Esophagus (tissue), 2 donors: Measurements from ENCODE around the gene NEO1. TPM values are rescaled to one million over a fixed set of nuclear protein-coding genes. Genes with fewer than 3 reads are reported as not detected.

Source experiments
- H3K27ac ChIP-seq, 2 donors: one replicate each; pipeline ENCODE4 v1.5.1; 2013; ENCODE audit warnings: low read depth in 2 of 2, mild to moderate bottlenecking in 2 of 2, inconsistent platforms in 1 of 2, low read length in 1 of 2, moderate library complexity in 1 of 2
- H3K27me3 ChIP-seq, 2 donors: one replicate each; pipeline ENCODE4 v1.6.1; 2013; ENCODE audit warnings: low read length in 2 of 2, control low read depth in 1 of 2, mild to moderate bottlenecking in 1 of 2; ENCODE audit not compliant: insufficient read depth in 2 of 2, control insufficient read depth in 1 of 2
- H3K36me3 ChIP-seq, 2 donors: one replicate each; pipeline ENCODE4 v1.6.1; 2013; ENCODE audit warnings: low read length in 1 of 2; ENCODE audit not compliant: control insufficient read depth in 2 of 2, insufficient read depth in 2 of 2
- H3K4me1 ChIP-seq, 2 donors: one replicate each; pipeline ENCODE4 v1.6.1; 2013; ENCODE audit warnings: low read length in 1 of 2; ENCODE audit not compliant: control insufficient read depth in 2 of 2, insufficient read depth in 2 of 2
- H3K4me3 ChIP-seq, 2 donors: one replicate each; pipeline ENCODE4 v1.5.1; 2013; ENCODE audit warnings: low read length in 2 of 2, mild to moderate bottlenecking in 2 of 2, low read depth in 1 of 2, moderate library complexity in 1 of 2
- H3K9me3 ChIP-seq, 2 donors: one replicate each; pipeline ENCODE4 v1.6.1; 2013; ENCODE audit warnings: mild to moderate bottlenecking in 2 of 2, low read depth in 1 of 2, low read length in 1 of 2, moderate library complexity in 1 of 2; ENCODE audit not compliant: control insufficient read depth in 2 of 2, insufficient read depth in 1 of 2
- WGBS, 2 donors: extraction: QIAGEN DNeasy Blood & Tissue Kit; methylation state at CpG; one replicate each; pipeline ENCODE4 v1.1.7; 2013; 5-methylcytosine and 5-hydroxymethylcytosine counted together
- polyA plus RNA-seq, 2 donors: library from polyadenylated mRNA; stranded (reverse); fragments of 200-250 nt; gene quantifications; one replicate each; pipeline ENCODE4 v1.2.3, GENCODE V29; 2013
- donor health status: healthy with polysubstance abuse.
- donor health status: Bipolar disorder and iron deficiency.

Gene NEO1
- polyA plus RNA-seq, 2 donors, result 5.7 to 7.3 TPM

DNA sequence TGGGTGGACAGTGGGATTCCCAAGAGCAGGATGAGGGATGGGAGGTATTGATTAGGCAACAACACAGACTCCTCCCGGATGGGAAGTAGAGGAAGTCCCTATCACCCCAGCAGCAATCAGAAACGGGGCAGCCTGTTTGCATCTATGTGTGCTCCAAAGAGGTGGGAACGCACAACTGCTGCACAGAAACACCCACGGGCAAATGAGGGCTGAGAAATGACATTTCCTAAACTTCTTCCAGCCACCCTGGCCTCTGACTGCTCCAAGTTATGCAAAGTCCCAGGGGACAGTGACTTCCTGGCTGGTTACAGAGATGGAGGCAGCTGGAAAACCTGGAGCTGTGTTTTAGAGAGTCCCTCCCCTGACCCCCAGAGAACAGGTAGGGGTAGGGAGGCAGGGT, 273.9 kb downstream of the NEO1 start:
- Histone ChIP-seq H3K36me3 (no peaks in the 10 kb centered on the region), H3K9me3 (no peaks in the 10 kb centered on the region), H3K4me3 (no peak overlapping the region), H3K4me1 (no peaks in the 10 kb centered on the region), H3K27ac (no peak overlapping the region), H3K27me3 (no peaks in the 10 kb centered on the region)
- WGBS, 2 donors, result 33 to 45% methylated on average over 4 of the region's 4 CpGs

DNA sequence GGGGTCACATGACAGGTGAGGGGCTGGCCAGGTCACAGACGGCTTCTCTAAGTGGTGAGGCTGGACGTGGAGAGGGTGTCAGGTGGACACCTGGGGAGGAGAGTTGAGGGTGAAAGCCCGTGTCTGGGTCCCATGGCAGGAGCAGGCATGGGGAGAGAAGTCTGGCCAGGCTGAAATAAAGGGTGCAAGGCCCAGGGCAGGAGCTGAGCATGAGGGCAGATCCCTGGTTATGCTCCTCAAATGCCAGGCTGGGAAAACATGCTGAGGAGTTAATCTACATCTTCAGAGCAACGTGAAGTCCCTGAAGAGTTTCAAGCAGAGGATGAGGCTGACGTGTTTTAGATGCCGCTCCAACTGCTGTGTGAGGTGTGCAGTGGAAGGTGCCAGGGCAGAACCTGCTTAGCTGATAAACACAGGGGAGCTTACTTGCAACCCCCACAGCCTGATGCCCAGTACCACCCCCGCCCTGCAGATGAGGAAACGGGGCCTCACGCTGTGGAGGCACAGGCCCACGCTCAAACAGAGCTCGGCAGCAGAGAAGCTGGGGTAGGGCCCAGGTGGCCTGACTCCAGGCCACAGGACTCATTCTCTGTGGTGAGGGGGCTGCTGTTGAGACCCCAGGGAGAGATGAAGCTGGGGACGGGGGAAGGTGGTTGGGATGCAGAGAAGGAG, 276.0 kb downstream of the NEO1 start:
- Histone ChIP-seq H3K36me3 (no peaks in the 10 kb centered on the region), H3K27ac (no peak overlapping the region), H3K4me1 (no peaks in the 10 kb centered on the region), H3K4me3 (no peak overlapping the region), H3K27me3 (no peaks in the 10 kb centered on the region), H3K9me3 (no peaks in the 10 kb centered on the region)
- 81 to 85% methylated on average over 12 of the region's 12 CpGs for WGBS, 2 donors

DNA sequence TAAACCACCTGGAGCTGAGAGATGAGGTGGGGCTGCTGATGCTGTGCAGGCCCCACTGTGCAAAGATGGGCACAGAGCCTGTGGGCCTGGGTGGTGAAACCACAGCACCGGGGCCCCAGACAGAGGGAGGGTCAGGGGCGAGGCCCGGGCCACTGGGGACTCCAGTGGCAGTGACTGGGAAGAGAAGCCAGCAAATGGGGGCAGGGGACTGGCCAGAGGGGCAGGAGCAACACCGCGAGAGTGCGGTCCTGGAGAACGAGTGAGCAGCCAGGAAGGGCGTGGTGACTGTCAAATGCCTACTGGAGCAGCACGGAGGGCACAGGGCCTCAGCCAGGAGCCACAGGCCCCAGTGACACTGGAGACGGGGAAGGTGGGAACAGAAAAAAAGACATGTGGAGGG, 276.7 kb downstream of the NEO1 start:
- Histone ChIP-seq H3K27me3 (no peaks in the 10 kb centered on the region), H3K36me3 (no peaks in the 10 kb centered on the region), H3K9me3 (no peaks in the 10 kb centered on the region), H3K4me3 (no peak overlapping the region), H3K27ac (no peak overlapping the region), H3K4me1 (no peaks in the 10 kb centered on the region)
- WGBS, 2 donors, result 80 to 86% methylated on average over 10 of the region's 10 CpGs

DNA sequence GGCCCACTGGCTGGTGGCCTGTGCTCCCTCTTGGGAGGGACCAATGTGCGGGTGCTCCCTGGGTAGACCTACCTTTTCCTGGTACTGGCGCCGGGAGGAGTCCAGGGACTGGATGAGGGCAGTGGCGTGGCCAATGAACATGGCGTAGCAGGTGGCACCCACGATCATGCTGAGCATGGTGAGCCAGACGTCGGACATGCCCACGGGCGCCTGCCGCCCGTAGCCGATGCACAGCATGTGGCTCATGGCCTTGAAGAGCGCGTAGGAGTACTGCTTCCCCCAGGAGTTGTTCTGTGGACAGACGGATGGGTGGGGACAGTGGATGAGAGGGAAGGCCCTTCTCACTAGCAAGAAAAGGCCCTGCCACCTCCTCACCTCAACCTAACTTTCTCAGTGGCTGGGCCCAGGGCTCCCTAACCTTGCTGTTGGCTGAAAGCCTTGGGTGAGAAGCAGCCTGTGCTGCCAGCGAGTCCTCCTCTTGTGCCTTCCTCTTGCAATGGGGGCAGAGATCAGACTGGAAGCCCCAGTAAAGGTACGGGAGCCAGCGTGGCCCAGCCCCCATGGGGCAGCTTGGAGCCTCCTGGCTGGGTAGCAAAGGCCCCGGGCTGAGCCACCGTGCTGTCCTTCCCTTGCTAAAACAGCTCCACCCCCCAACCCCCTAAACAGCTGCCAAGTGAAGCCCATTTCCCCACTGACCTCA, 277.4 kb downstream of the NEO1 start:
- H3K36me3 ChIP-seq, result no peaks in the 10 kb centered on the region
- H3K9me3 ChIP-seq, result no peaks in the 10 kb centered on the region
- H3K27ac ChIP-seq, result no peak overlapping the region
- H3K4me3 ChIP-seq, result no peak overlapping the region
- no peaks in the 10 kb centered on the region for H3K27me3 ChIP-seq
- whole genome bisulfite sequencing, 2 donors, result 87 to 89% methylated on average over 21 of the region's 21 CpGs
- H3K4me1 ChIP-seq, result no peaks in the 10 kb centered on the region

DNA sequence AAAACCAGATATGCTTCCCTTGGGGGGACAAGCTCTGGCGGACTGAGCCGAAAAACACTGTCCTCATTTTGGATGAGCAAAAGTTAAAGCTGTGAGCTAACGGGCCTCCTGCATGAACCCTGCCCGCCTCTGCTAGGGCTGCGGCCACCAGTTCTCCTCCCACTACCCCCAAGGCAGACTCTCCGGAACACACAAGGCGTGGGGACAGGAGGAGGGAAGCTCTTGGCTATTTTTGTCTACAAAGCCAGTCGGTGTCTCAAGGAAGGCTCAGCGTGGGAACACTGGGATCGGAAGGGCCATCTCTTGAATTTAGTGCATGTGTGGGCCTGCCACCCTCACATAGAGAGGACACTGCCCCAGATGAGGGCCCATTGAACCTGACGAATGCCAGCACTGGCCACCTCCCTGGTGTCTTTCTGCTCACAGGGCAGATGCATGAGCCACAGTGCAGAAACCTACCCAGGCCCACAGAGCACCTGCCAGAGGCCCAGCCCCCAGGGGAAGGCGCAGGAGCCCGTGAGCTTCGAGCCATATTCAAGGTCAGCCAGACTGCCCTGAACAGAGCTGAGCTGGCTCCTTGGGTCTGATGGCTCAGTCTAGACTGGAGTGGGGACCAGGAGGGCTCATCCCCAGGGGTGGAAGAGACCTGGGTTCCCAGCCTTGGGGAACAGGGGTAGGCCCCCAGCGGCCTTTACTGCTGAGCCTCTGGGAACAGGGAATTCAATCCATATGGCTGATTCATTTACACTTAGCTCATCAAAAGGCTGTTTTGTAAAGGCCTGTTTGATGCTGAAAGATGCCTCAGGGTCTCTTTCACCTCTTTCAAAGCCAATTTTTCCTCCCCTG, 278.2 kb downstream of the NEO1 start:
- H3K27ac ChIP-seq, result no peak overlapping the region
- WGBS, 2 donors, result 79 to 83% methylated on average over 15 of the region's 15 CpGs
- H3K36me3 ChIP-seq, result no peaks in the 10 kb centered on the region
- no peaks in the 10 kb centered on the region for H3K27me3 ChIP-seq
- H3K4me3 ChIP-seq, result no peak overlapping the region
- H3K4me1 ChIP-seq, result no peaks in the 10 kb centered on the region
- no peaks in the 10 kb centered on the region for H3K9me3 ChIP-seq

DNA sequence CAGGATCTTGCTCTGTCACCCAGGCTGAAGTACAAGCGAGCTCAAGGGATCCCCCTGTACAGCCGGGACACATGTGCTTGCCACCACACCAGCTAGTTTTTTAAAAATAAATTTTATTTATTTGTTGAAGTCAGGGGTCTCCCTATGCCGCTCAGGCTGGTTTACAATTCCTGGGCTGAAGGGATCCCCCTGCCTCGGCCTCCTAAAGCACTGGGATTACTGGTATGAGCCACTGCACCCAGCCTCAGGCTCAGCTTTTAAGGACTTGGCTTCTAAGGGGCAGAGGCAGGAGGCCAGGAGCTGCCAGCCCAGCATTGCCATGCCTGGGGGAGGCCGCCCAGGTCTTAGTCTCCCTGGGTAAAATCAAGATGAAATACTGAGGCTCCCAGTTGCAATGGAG, 279.2 kb downstream of the NEO1 start:
- H3K4me3 ChIP-seq, result no peak overlapping the region
- H3K27me3 ChIP-seq, result no peaks in the 10 kb centered on the region
- no peak overlapping the region for H3K27ac ChIP-seq
- H3K4me1 ChIP-seq, result no peaks in the 10 kb centered on the region
- no peaks in the 10 kb centered on the region for H3K36me3 ChIP-seq
- WGBS, 2 donors, result 88 to 89% methylated on average over 5 of the region's 5 CpGs
- no peaks in the 10 kb centered on the region for H3K9me3 ChIP-seq

DNA sequence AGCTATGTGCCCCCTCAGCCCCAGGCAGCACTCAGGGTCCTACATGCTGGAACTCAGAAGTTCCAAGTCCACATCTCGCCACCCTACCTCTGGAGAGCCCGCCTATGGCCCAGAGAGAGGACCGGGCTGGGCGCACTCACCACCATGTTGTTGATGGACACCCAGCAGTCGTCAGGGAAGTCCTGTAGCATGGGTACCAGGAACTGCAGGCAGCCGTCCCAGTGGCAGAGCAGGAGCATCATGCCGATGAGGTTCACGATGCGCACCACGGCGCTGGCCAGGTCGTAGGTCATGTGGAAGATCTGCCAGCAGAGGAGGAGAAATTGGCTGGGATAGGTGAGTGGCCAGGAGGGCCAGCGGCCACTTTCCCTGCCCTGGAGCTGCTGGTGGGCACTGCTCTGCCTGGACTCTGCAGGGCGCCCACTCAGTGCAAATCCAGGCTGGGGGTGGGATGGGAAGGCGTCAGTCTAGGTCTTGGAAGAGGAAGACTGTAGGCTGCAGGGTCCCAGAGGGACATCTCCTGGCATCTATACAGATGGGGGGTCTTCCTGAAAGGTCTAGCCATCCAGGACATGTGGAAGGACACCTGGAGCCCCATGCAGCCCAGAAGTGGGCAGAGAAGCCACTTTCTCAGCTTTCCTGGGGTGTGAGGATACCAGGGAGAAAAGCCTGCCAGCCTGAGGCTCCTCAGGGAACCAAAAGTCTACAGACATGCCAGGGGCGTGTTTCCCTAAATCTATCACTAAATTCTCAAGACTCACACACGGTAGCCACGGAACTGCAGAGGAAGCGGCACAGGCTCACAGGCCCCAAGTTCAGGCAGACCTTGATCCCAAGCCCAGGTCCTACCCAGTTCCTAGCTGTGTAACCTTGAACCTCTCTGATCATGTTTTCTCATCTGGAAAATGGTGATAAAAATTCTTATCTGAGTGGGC, 280.0 kb downstream of the NEO1 start:
- Histone ChIP-seq H3K27me3 (no peaks in the 10 kb centered on the region), H3K4me1 (no peaks in the 10 kb centered on the region), H3K36me3 (no peaks in the 10 kb centered on the region), H3K27ac (no peak overlapping the region), H3K4me3 (no peak overlapping the region), H3K9me3 (no peaks in the 10 kb centered on the region)
- 85 to 87% methylated on average over 19 of the region's 19 CpGs for WGBS, 2 donors

DNA sequence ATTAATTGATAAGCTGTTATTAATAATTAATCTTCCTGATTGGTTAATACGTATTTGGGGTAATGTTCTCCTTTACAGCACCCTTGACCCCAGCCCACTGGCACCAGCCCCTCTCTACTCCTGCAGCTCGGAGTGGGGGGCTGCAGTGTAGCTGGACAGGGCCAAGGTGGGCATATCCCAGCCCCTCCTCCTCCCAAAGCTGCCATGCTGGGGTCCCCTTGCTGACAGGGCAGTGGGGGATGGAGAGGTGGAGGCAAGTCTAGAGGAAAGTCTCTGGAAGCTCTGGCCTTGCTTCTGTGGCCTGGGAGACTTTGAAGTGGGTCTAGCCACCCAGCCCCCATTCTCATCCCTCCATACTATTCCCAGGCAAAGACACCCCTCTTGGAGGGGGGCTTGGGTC, 280.7 kb downstream of the NEO1 start:
- 63 to 65% methylated on average over 2 of the region's 2 CpGs for WGBS, 2 donors
- H3K27me3 ChIP-seq, result no peaks in the 10 kb centered on the region
- no peaks in the 10 kb centered on the region for H3K4me1 ChIP-seq
- no peaks in the 10 kb centered on the region for H3K9me3 ChIP-seq
- H3K27ac ChIP-seq, result no peak overlapping the region
- no peaks in the 10 kb centered on the region for H3K36me3 ChIP-seq
- no peak overlapping the region for H3K4me3 ChIP-seq

DNA sequence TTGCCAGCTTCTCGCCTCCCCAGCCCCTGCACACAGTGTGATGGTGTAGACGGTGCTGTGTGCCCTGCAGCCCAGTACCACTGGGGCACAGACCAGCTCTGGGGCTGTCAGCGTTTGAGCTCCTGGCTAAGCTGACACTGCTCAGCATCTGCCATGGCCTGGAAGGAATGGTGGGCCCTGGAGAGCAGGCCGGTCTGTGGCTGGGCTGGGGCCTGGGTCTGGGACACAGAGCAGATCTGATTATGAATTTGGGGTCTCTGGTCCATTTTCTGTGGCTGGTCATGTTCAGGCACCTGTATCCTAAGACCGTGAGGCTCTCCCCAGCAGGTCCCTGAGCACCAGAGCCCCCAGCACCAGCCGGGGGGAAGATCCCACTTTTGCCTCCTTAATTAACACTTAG, 281.8 kb downstream of the NEO1 start:
- Histone ChIP-seq H3K4me3 (no peak overlapping the region), H3K36me3 (no peaks in the 10 kb centered on the region), H3K9me3 (no peaks in the 10 kb centered on the region), H3K27me3 (no peaks in the 10 kb centered on the region), H3K27ac (no peak overlapping the region), H3K4me1 (no peaks in the 10 kb centered on the region)
- 90 to 91% methylated on average over 6 of the region's 6 CpGs for WGBS, 2 donors
